DMS53 treated with DMSO at 0.1 percent for 48 hours (cell line): Measurements from ENCODE around the gene DNAJC2.
A peak's percentile ranks its signal among the peaks of the same experiment; 100 is the strongest.

Source experiments
- DNase-seq: peaks from one replicate; lab custom pipeline; 2025; ENCODE audit not compliant: unreplicated experiment; lab: John Stamatoyannopoulos, UW

DNAJC2 gene

GRCh38 chr7:103344453-103345149, at the start of gene DNAJC2:
DNAJC2 (minus strand) TSS chr7:103344767; CDS start chr7:103344622, 145 bp downstream.
- peak; percentile 90 for DNase-seq

GRCh38 chr7:103391976-103392375, 47.4 kb upstream of the DNAJC2 start:
- no peak for DNase-seq

- no peak for DNase-seq
Measured at GRCh38 chr7:103391150-103391549, 46.6 kb upstream of the DNAJC2 start.

GRCh38 chr7:103389263-103389662, 44.7 kb upstream of the DNAJC2 start:
- DNase-seq: no peak

GRCh38 chr7:103388469-103389140, 44.0 kb upstream of the DNAJC2 start:
- DNase-seq: no peak

- no peak for DNase-seq
Measured at GRCh38 chr7:103387242-103387641, 42.7 kb upstream of the DNAJC2 start.

- no peak for DNase-seq
Measured at GRCh38 chr7:103382032-103382402, 37.5 kb upstream of the DNAJC2 start.

GRCh38 chr7:103381280-103382031, 36.9 kb upstream of the DNAJC2 start:
- DNase-seq: no peak

GRCh38 chr7:103380395-103381191, 36.0 kb upstream of the DNAJC2 start:
- DNase-seq: no peak

- DNase-seq: no peak
Measured at GRCh38 chr7:103379270-103379975, 34.9 kb upstream of the DNAJC2 start.

- DNase-seq: no peak
Measured at GRCh38 chr7:103373866-103374643, 29.5 kb upstream of the DNAJC2 start.

GRCh38 chr7:103369432-103369831, 24.9 kb upstream of the DNAJC2 start:
- no peak for DNase-seq

GRCh38 chr7:103349805-103350204, 5.2 kb upstream of the DNAJC2 start:
- no peak for DNase-seq

- no peak for DNase-seq
Measured at GRCh38 chr7:103348959-103349358, 4.4 kb upstream of the DNAJC2 start.

GRCh38 chr7:103348452-103348851, 3.9 kb upstream of the DNAJC2 start:
- DNase-seq: no peak

GRCh38 chr7:103347507-103348267, 3.1 kb upstream of the DNAJC2 start, which contains the start of gene PSMC2:
PSMC2 (plus strand) TSS chr7:103347643; CDS start chr7:103347712, 69 bp downstream.
- peak; percentile 86 for DNase-seq

- no peak for DNase-seq
Measured at GRCh38 chr7:103346396-103346795, 1.8 kb upstream of the DNAJC2 start.

GRCh38 chr7:103343758-103344452, 662 bp downstream of the DNAJC2 start:
- DNase-seq: no peak
